Activated naive CD8-positive, alpha-beta T cell treated with anti-CD3 and anti-CD28 coated beads for 36 hours (primary cell): ENCODE measurements around the gene CFAP100. TPM values are rescaled to one million over a fixed set of nuclear protein-coding genes. Genes with fewer than 3 reads are reported as not detected.

ENCODE experiments used
- DNase-seq: peaks from one replicate; pipeline ENCODE4 v3.0.0; 2021
- H3K27ac Mint-ChIP-seq: one replicate; pipeline ENCODE4 v1.8.0; 2022; ENCODE audit warnings: mild to moderate bottlenecking, moderate library complexity, mixed read lengths
- H3K27me3 Mint-ChIP-seq: one replicate; pipeline ENCODE4 v1.8.0; 2022; ENCODE audit warnings: mild to moderate bottlenecking, mixed read lengths
- H3K36me3 Mint-ChIP-seq: one replicate; pipeline ENCODE4 v1.8.0; 2021; ENCODE audit warnings: mild to moderate bottlenecking, mixed read lengths
- H3K4me1 Mint-ChIP-seq: one replicate; pipeline ENCODE4 v1.8.0; 2021; ENCODE audit warnings: mixed read lengths
- H3K4me3 Mint-ChIP-seq: one replicate; pipeline ENCODE4 v1.8.0; 2022; ENCODE audit warnings: mild to moderate bottlenecking, moderate library complexity, mixed read lengths
- H3K9me3 Mint-ChIP-seq: one replicate; pipeline ENCODE4 v1.8.0; 2022; ENCODE audit warnings: mixed read lengths
- total RNA-seq, 2 experiments: library from RNA; stranded (reverse); gene quantifications; one replicate each; pipeline ENCODE4 v1.2.3, GENCODE V29; 2021

Gene CFAP100
- total RNA-seq, 2 experiments from 2014 or later = not detected

- H3K4me3 Mint-ChIP-seq = no peak overlapping the region
- no peaks in the 10 kb centered on the region for H3K27me3 Mint-ChIP-seq
- H3K9me3 Mint-ChIP-seq = no peaks in the 10 kb centered on the region
- peaks cover 27% of the 10 kb centered on the region for H3K36me3 Mint-ChIP-seq
- DNase-seq = no peak
- H3K4me1 Mint-ChIP-seq = peaks cover 8% of the 10 kb centered on the region
- H3K27ac Mint-ChIP-seq = no peak overlapping the region
These were observed 61.5 kb downstream of the CFAP100 start for GRCh38 chr3:126456211-126456610.

GRCh38 chr3:126456766-126457388, 62.2 kb downstream of the CFAP100 start:
- Mint-ChIP-seq H3K36me3 (peaks cover 26% of the 10 kb centered on the region), H3K27me3 (no peaks in the 10 kb centered on the region), H3K27ac (no peak overlapping the region)

GRCh38 chr3:126459111-126459762, 64.5 kb downstream of the CFAP100 start:
- Mint-ChIP-seq H3K27ac (no peak overlapping the region), H3K36me3 (peaks cover 23% of the 10 kb centered on the region), H3K9me3 (no peaks in the 10 kb centered on the region), H3K4me1 (peaks cover 8% of the 10 kb centered on the region), H3K27me3 (no peaks in the 10 kb centered on the region), H3K4me3 (no peak overlapping the region)
- DNase-seq = no peak

More at GRCh38 chr3:126456766-126457388, 62.2 kb downstream of the CFAP100 start:
- no peak for DNase-seq
- Mint-ChIP-seq H3K9me3 (no peaks in the 10 kb centered on the region), H3K4me3 (no peak overlapping the region), H3K4me1 (peaks cover 8% of the 10 kb centered on the region)

- Mint-ChIP-seq H3K4me3 (no peak overlapping the region), H3K27ac (no peak overlapping the region), H3K9me3 (no peaks in the 10 kb centered on the region), H3K4me1 (peaks cover 8% of the 10 kb centered on the region), H3K27me3 (no peaks in the 10 kb centered on the region), H3K36me3 (peaks cover 19% of the 10 kb centered on the region)
- no peak for DNase-seq
These were observed 65.0 kb downstream of the CFAP100 start for GRCh38 chr3:126459763-126460127.

GRCh38 chr3:126460381-126460780, 65.7 kb downstream of the CFAP100 start:
- Mint-ChIP-seq H3K4me3 (no peak overlapping the region), H3K9me3 (no peaks in the 10 kb centered on the region), H3K4me1 (peaks cover 8% of the 10 kb centered on the region), H3K36me3 (peaks cover 17% of the 10 kb centered on the region), H3K27me3 (no peaks in the 10 kb centered on the region), H3K27ac (no peak overlapping the region)
- no peak for DNase-seq

- no peak overlapping the region for H3K27ac Mint-ChIP-seq
- H3K4me3 Mint-ChIP-seq = no peak overlapping the region
- H3K9me3 Mint-ChIP-seq = no peaks in the 10 kb centered on the region
- peaks cover 15% of the 10 kb centered on the region for H3K36me3 Mint-ChIP-seq
- no peak for DNase-seq
- no peaks in the 10 kb centered on the region for H3K27me3 Mint-ChIP-seq
- H3K4me1 Mint-ChIP-seq = peaks cover 13% of the 10 kb centered on the region
These were observed 66.9 kb downstream of the CFAP100 start for GRCh38 chr3:126461450-126462070.

GRCh38 chr3:126463521-126463920, 68.8 kb downstream of the CFAP100 start:
- H3K4me3 Mint-ChIP-seq = no peak overlapping the region
- H3K27me3 Mint-ChIP-seq = no peaks in the 10 kb centered on the region
- H3K9me3 Mint-ChIP-seq = no peaks in the 10 kb centered on the region
- H3K27ac Mint-ChIP-seq = no peak overlapping the region
- DNase-seq = no peak
- H3K36me3 Mint-ChIP-seq = peaks cover 18% of the 10 kb centered on the region
- H3K4me1 Mint-ChIP-seq = peaks cover 19% of the 10 kb centered on the region

- Mint-ChIP-seq H3K27ac (no peak overlapping the region), H3K4me3 (no peak overlapping the region), H3K27me3 (no peaks in the 10 kb centered on the region), H3K4me1 (peaks cover 24% of the 10 kb centered on the region), H3K9me3 (no peaks in the 10 kb centered on the region), H3K36me3 (peaks cover 20% of the 10 kb centered on the region)
- no peak for DNase-seq
These were observed 69.4 kb downstream of the CFAP100 start for GRCh38 chr3:126464093-126464492.

GRCh38 chr3:126464494-126464893, 69.8 kb downstream of the CFAP100 start:
- no peak overlapping the region for H3K27ac Mint-ChIP-seq
- no peaks in the 10 kb centered on the region for H3K27me3 Mint-ChIP-seq
- DNase-seq = no peak
- no peak overlapping the region for H3K4me3 Mint-ChIP-seq
- peaks cover 24% of the 10 kb centered on the region for H3K36me3 Mint-ChIP-seq
- H3K9me3 Mint-ChIP-seq = no peaks in the 10 kb centered on the region
- peaks cover 28% of the 10 kb centered on the region for H3K4me1 Mint-ChIP-seq

- no peaks in the 10 kb centered on the region for H3K27me3 Mint-ChIP-seq
These were observed 70.3 kb downstream of the CFAP100 start for GRCh38 chr3:126464997-126465396.

GRCh38 chr3:126465928-126466544, 71.3 kb downstream of the CFAP100 start:
- Mint-ChIP-seq H3K4me1 (peaks cover 28% of the 10 kb centered on the region), H3K9me3 (no peaks in the 10 kb centered on the region), H3K27me3 (no peaks in the 10 kb centered on the region), H3K27ac (no peak overlapping the region), H3K4me3 (no peak overlapping the region), H3K36me3 (peaks cover 28% of the 10 kb centered on the region)
- DNase-seq = no peak

More at GRCh38 chr3:126464997-126465396, 70.3 kb downstream of the CFAP100 start:
- H3K9me3 Mint-ChIP-seq = no peaks in the 10 kb centered on the region
- H3K4me1 Mint-ChIP-seq = peaks cover 30% of the 10 kb centered on the region
- H3K36me3 Mint-ChIP-seq = peaks cover 27% of the 10 kb centered on the region
- H3K27ac Mint-ChIP-seq = no peak overlapping the region
- no peak overlapping the region for H3K4me3 Mint-ChIP-seq
- no peak for DNase-seq

- no peak overlapping the region for H3K4me3 Mint-ChIP-seq
- no peak for DNase-seq
- H3K27ac Mint-ChIP-seq = no peak overlapping the region
- no peaks in the 10 kb centered on the region for H3K9me3 Mint-ChIP-seq
- peaks cover 30% of the 10 kb centered on the region for H3K36me3 Mint-ChIP-seq
- H3K4me1 Mint-ChIP-seq = peaks cover 32% of the 10 kb centered on the region
- H3K27me3 Mint-ChIP-seq = no peaks in the 10 kb centered on the region
These were observed 72.3 kb downstream of the CFAP100 start for GRCh38 chr3:126466886-126467610.

- no peaks in the 10 kb centered on the region for H3K9me3 Mint-ChIP-seq
- no peaks in the 10 kb centered on the region for H3K27me3 Mint-ChIP-seq
- peaks cover 34% of the 10 kb centered on the region for H3K36me3 Mint-ChIP-seq
- H3K4me1 Mint-ChIP-seq = peaks cover 38% of the 10 kb centered on the region
- DNase-seq = no peak
- H3K27ac Mint-ChIP-seq = no peak overlapping the region
- H3K4me3 Mint-ChIP-seq = no peak overlapping the region
These were observed 72.9 kb downstream of the CFAP100 start for GRCh38 chr3:126467611-126467955.

GRCh38 chr3:126468028-126468891, 73.6 kb downstream of the CFAP100 start:
- peak overlapping the region; percentile 52 for H3K27ac Mint-ChIP-seq
- no peaks in the 10 kb centered on the region for H3K9me3 Mint-ChIP-seq
- peaks cover 40% of the 10 kb centered on the region for H3K36me3 Mint-ChIP-seq
- no peak overlapping the region for H3K4me3 Mint-ChIP-seq
- no peaks in the 10 kb centered on the region for H3K27me3 Mint-ChIP-seq
- no peak for DNase-seq
- peaks cover 44% of the 10 kb centered on the region for H3K4me1 Mint-ChIP-seq
